ENCODE results near the gene CDH4. TPM values are rescaled to one million over a fixed set of nuclear protein-coding genes. Genes with fewer than 3 reads are reported as not detected.

The CDH4 gene
- total RNA-seq, 3 donors from 2014 or later (not counting 1 experiment from before 2014, with no cell fraction given): 0.18 TPM; not detected in 2

DNA sequence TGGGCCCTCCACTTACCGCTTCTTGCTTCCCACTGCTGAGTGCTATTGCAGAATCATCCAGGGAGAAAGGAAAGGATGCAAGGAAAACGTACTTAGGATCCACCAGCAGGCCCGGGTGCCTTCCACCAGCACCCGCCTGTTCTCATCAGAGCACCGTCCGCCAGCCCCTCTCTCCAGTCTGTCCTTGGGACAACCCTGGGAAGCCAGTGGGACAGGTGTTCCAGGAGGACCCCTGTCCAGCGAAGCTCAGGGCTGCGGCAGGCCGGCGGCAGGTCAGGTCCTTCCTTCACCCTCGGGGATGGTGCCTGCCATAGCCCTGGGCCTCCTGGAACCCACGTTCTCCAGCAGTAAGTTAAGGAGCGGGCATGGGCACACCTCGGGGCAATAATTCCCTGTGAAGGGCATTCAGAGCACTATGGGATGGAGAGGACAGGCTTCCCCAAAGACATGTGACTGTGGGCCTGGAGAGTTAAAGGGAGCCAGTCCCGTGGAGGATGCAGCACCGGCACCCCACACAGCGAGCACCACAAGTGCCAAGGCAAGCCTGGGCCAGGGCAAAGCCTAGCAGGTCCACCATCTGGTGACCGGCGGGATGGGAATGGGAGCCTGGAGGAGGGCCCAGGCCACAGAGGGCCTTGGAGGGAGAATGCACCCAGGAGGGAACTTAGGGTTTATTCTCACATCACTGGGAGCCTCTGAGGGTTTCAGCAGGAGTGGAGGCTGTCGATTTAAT is 416.9 kb downstream of the CDH4 start:
- H3K27me3 ChIP-seq (ENCODE audit: control insufficient read depth, insufficient read depth, low read length): no peaks in the 10 kb centered on the region
- Mint-ChIP-seq H3K4me3 (no peak overlapping the region), H3K4me1 (no peaks in the 10 kb centered on the region), H3K27ac (no peak overlapping the region), H3K27me3 (ENCODE audit: low read depth in 2 of 2) (peaks cover 0 to 3% of the 10 kb centered on the region in 2 donors), H3K36me3 (no peaks in the 10 kb centered on the region), H3K9me3 (peaks cover 6 to 9% of the 10 kb centered on the region in 2 donors)
- 91% methylated on average over 20 of the region's 20 CpGs for WGBS (ENCODE audit: insufficient coverage)
- DNase-seq (no peak), ATAC-seq (no peak)
- no peaks in the 10 kb centered on the region for H3K36me3 ChIP-seq (ENCODE audit: control insufficient read depth, insufficient read depth, low read length)
- intact Hi-C loops (cut with micrococcal nuclease): no loop called here
- H3K27ac ChIP-seq (ENCODE audit: low read length): no peak overlapping the region
- no peaks in the 10 kb centered on the region for H3K4me1 ChIP-seq (ENCODE audit: control insufficient read depth, insufficient read depth, low read length)
- no peak overlapping the region for H3K4me3 ChIP-seq (ENCODE audit: low read length)
- peaks cover 2% of the 10 kb centered on the region for H3K9me3 ChIP-seq (ENCODE audit: control insufficient read depth, insufficient read depth, low read length)
- TF ChIP-seq, protein P1, sequence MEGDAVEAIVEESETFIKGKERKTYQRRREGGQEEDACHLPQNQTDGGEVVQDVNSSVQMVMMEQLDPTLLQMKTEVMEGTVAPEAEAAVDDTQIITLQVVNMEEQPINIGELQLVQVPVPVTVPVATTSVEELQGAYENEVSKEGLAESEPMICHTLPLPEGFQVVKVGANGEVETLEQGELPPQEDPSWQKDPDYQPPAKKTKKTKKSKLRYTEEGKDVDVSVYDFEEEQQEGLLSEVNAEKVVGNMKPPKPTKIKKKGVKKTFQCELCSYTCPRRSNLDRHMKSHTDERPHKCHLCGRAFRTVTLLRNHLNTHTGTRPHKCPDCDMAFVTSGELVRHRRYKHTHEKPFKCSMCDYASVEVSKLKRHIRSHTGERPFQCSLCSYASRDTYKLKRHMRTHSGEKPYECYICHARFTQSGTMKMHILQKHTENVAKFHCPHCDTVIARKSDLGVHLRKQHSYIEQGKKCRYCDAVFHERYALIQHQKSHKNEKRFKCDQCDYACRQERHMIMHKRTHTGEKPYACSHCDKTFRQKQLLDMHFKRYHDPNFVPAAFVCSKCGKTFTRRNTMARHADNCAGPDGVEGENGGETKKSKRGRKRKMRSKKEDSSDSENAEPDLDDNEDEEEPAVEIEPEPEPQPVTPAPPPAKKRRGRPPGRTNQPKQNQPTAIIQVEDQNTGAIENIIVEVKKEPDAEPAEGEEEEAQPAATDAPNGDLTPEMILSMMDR (IDR thresholded peaks at IDR 0.05): no peak

DNA sequence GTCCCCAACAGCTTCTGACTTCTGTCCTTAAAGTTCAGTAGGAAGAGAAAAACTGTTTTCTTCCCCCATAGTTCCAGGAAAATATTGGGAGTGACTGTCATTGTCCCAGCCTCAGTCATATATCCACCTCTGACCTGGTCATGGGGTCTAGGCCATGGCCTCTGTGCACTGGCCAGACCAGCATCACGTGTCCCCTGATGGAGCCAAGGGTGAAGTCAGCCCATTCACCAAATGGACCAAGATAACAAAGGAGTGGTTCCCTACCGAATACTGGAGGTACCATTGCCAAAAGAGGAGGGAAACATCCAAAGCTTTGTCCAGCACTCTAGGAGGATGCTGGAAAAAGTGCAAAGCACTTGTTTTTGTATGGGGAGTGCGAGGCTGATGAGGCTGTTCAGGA is 418.2 kb downstream of the CDH4 start:
- WGBS (ENCODE audit: insufficient coverage): 73% methylated on average over 3 of the region's 3 CpGs
- Mint-ChIP-seq H3K4me3 (no peak overlapping the region), H3K4me1 (no peaks in the 10 kb centered on the region), H3K27me3 (ENCODE audit: low read depth in 2 of 2) (peaks cover 0 to 3% of the 10 kb centered on the region in 2 donors), H3K9me3 (peaks cover 6 to 9% of the 10 kb centered on the region in 2 donors), H3K27ac (no peak overlapping the region), H3K36me3 (no peaks in the 10 kb centered on the region)
- Histone ChIP-seq H3K4me3 (ENCODE audit: low read length) (no peak overlapping the region), H3K27me3 (ENCODE audit: control insufficient read depth, insufficient read depth, low read length) (no peaks in the 10 kb centered on the region), H3K36me3 (ENCODE audit: control insufficient read depth, insufficient read depth, low read length) (no peaks in the 10 kb centered on the region), H3K27ac (ENCODE audit: low read length) (no peak overlapping the region), H3K4me1 (ENCODE audit: control insufficient read depth, insufficient read depth, low read length) (no peaks in the 10 kb centered on the region), H3K9me3 (ENCODE audit: control insufficient read depth, insufficient read depth, low read length) (no peaks in the 10 kb centered on the region)
- TF ChIP-seq, protein P1 (IDR thresholded peaks at IDR 0.05): no peak
- intact Hi-C loops (cut with micrococcal nuclease): no loop called here
- no peak for DNase-seq
- ATAC-seq: no peak

DNA sequence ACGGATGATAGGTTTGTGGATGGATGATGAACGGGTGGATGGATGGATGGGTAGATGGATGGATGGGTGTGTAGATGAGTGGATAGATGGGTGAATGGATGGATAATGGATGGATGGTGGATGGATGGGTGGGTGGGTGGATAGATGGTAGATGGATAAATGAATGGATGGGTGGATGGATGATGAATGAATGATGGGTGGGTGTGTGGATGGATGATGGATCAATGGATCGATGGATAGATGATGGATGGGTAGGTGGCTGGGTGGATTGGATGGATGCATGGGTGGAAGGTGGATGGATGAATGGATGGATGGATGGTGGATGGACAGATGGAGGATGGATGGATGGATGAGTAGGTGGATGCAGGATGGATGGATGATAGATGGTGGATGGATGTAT is 419.5 kb downstream of the CDH4 start:
- Mint-ChIP-seq H3K4me3 (no peak overlapping the region), H3K27ac (no peak overlapping the region), H3K4me1 (no peaks in the 10 kb centered on the region), H3K27me3 (ENCODE audit: low read depth in 2 of 2) (peaks cover 0 to 3% of the 10 kb centered on the region in 2 donors), H3K9me3 (peaks cover 6 to 9% of the 10 kb centered on the region in 2 donors), H3K36me3 (no peaks in the 10 kb centered on the region)
- H3K4me3 ChIP-seq (ENCODE audit: low read length): no peak overlapping the region
- WGBS (ENCODE audit: insufficient coverage): 94% methylated on average over 3 of the region's 3 CpGs
- no peak for DNase-seq
- no peaks in the 10 kb centered on the region for H3K27me3 ChIP-seq (ENCODE audit: control insufficient read depth, insufficient read depth, low read length)
- ATAC-seq: no peak
- peaks cover 8% of the 10 kb centered on the region for H3K9me3 ChIP-seq (ENCODE audit: control insufficient read depth, insufficient read depth, low read length)
- TF ChIP-seq, protein P1 (IDR thresholded peaks at IDR 0.05): no peak
- no peak overlapping the region for H3K27ac ChIP-seq (ENCODE audit: low read length)
- H3K36me3 ChIP-seq (ENCODE audit: control insufficient read depth, insufficient read depth, low read length): no peaks in the 10 kb centered on the region
- no peaks in the 10 kb centered on the region for H3K4me1 ChIP-seq (ENCODE audit: control insufficient read depth, insufficient read depth, low read length)
- intact Hi-C loops (cut with micrococcal nuclease): no loop called here
